Measurements from ENCODE around the gene RAB17.

RAB17 gene

DNA sequence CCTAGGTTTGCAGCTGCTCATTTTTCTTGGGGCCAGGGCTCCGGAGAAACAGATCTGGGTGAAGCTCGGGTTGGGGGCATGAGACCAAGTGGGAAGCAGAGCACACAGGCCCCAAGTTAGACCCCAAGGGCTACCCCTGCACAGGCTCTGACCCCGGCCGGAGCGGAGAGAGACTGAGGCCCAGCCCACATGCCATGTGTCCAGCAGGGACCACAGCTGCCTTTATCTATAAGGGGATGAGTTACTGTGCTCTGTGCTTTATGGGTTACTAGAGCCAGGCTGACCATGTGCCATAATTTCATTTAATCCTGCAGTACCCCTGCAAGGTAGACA lies 54.5 kb downstream of the RAB17 start:
- Histone ChIP-seq H3K4me3 (replicated peaks; ENCODE audit: low read depth, low read length) (no peak overlapping the region), H3K36me3 (ENCODE audit: control insufficient read depth, insufficient read depth, low read length) (no peaks in the 10 kb centered on the region), H3K27me3 (replicated peaks; ENCODE audit: control insufficient read depth, insufficient read depth, low read length) (no peaks in the 10 kb centered on the region)
- TF ChIP-seq, protein P1, sequence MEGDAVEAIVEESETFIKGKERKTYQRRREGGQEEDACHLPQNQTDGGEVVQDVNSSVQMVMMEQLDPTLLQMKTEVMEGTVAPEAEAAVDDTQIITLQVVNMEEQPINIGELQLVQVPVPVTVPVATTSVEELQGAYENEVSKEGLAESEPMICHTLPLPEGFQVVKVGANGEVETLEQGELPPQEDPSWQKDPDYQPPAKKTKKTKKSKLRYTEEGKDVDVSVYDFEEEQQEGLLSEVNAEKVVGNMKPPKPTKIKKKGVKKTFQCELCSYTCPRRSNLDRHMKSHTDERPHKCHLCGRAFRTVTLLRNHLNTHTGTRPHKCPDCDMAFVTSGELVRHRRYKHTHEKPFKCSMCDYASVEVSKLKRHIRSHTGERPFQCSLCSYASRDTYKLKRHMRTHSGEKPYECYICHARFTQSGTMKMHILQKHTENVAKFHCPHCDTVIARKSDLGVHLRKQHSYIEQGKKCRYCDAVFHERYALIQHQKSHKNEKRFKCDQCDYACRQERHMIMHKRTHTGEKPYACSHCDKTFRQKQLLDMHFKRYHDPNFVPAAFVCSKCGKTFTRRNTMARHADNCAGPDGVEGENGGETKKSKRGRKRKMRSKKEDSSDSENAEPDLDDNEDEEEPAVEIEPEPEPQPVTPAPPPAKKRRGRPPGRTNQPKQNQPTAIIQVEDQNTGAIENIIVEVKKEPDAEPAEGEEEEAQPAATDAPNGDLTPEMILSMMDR (IDR thresholded peaks at IDR 0.05; ENCODE audit: insufficient read depth, low read length, poor library complexity, severe bottlenecking) = no peak
- DNase-seq (ENCODE audit: extremely low read depth, insufficient read length) = no peak

DNA sequence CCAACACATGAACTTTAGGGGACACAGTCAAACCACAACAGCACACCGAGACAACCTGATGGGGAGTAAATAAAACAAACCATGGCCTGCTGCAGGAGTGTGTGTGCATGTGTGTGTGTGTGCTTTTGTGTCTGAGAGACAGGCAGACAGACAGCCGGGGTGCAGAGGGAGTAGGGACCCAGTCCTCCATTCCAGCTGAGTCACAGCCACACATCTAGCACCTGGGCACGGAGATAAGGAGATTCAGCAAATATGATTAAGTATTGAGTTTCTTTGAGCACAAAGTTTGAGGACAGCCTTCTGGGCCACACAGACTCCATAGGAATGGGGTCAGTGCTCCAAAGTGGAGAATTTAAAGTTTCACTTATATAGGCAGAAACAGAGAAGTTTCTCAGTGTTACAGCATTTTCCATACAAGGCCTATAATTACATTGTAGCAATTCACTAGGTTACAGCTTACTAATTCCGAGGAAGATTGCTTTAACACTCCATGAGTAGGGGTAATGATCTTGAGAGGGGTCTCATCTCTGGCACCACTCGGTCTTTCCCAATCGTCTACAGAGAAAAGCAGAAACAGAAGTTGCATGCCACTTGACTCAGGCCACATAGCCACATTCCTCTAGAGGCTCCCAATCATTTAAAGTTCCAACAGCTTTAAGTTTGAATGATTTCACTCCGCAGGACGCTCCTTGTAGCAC lies 55.0 kb downstream of the RAB17 start:
- Histone ChIP-seq H3K4me3 (replicated peaks; ENCODE audit: low read depth, low read length) (no peak overlapping the region), H3K36me3 (ENCODE audit: control insufficient read depth, insufficient read depth, low read length) (no peaks in the 10 kb centered on the region; the same call in 1 of the 2 replicates), H3K27me3 (replicated peaks; ENCODE audit: control insufficient read depth, insufficient read depth, low read length) (no peaks in the 10 kb centered on the region)
- TF ChIP-seq, protein P1 (IDR thresholded peaks at IDR 0.05; ENCODE audit: insufficient read depth, low read length, poor library complexity, severe bottlenecking) = no peak
- DNase-seq (ENCODE audit: extremely low read depth, insufficient read length) = no peak

DNA sequence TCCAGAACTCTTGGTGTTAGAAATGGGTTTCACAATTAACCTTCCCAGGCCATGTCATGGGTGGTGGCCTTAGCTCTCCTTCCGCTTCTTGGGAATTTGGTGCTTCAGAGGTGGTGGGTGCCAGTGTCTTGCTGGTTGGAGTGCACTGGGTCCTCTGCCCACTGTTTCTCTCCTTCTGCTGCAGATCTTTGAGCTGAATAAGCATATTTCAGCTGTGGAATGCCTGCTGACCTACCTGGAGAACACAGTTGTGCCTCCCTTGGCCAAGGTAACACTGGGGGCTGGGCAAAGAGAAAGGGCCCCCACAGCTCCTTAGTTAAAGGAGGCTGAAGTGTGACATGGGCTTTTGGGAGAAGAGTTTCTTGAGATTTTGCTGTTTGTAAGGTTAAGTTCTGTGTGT lies 56.2 kb downstream of the RAB17 start:
- Histone ChIP-seq H3K27me3 (replicated peaks; ENCODE audit: control insufficient read depth, insufficient read depth, low read length) (no peaks in the 10 kb centered on the region), H3K36me3 (ENCODE audit: control insufficient read depth, insufficient read depth, low read length) (no peaks in the 10 kb centered on the region; the same call in 1 of the 2 replicates)
- no peak for DNase-seq (ENCODE audit: extremely low read depth, insufficient read length)

DNA sequence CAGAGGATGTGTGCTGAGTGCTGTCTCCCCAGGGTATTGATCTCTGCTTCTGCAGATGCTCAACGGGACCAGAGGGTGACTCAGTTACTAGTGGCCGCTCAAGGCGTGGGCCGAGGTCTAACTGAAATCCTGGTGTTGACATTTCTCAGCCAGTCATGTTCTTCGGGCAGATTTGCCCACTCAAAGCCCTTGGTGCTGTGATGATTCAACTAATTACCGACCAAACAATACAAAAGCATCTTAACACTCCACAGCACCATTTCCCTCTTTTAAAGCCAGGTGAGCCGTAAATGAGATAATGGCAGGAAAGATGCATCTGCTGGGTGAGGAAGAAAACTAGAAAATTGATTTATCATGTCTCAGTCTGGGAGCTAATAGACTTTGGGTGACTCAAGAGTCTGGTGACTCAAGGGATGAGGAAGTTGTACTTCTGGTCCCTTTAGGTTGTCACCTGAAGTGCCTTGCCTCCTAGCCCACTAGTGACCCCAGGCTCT lies 56.8 kb downstream of the RAB17 start:
- Histone ChIP-seq H3K27me3 (replicated peaks; ENCODE audit: control insufficient read depth, insufficient read depth, low read length) (no peaks in the 10 kb centered on the region), H3K4me3 (replicated peaks; ENCODE audit: low read depth, low read length) (no peak overlapping the region), H3K36me3 (ENCODE audit: control insufficient read depth, insufficient read depth, low read length) (no peaks in the 10 kb centered on the region; the same call in 1 of the 2 replicates)
- TF ChIP-seq, protein P1 (IDR thresholded peaks at IDR 0.05; ENCODE audit: insufficient read depth, low read length, poor library complexity, severe bottlenecking) = no peak
- DNase-seq (ENCODE audit: extremely low read depth, insufficient read length) = no peak

More for the DNA sequence above, 56.2 kb downstream of the RAB17 start:
- TF ChIP-seq, protein P1 (IDR thresholded peaks at IDR 0.05; ENCODE audit: insufficient read depth, low read length, poor library complexity, severe bottlenecking) = no peak
- H3K4me3 ChIP-seq (replicated peaks; ENCODE audit: low read depth, low read length) = no peak overlapping the region

DNA sequence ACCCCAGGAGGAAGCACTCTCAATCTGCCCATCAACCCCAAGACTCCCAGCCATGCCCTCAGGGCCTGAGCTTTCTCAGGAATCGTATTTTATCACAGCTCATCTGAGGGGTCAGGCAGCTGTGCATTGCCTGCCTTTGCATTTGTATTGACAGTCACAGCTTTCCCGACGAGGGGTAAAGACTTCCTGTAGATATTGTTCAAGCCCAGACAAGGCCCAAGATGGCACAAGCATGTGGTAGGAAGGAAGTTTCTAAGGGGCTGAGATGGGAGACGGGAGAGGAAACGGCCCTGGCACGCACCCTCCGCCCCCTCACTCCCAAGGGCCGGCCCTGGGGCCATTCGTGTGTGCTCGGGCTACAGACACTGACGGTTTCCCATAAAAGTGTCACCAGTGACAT lies 58.4 kb downstream of the RAB17 start:
- Histone ChIP-seq H3K36me3 (ENCODE audit: control insufficient read depth, insufficient read depth, low read length) (no peaks in the 10 kb centered on the region; the same call in 1 of the 2 replicates), H3K27me3 (replicated peaks; ENCODE audit: control insufficient read depth, insufficient read depth, low read length) (no peaks in the 10 kb centered on the region), H3K4me3 (replicated peaks; ENCODE audit: low read depth, low read length) (no peak overlapping the region)
- no peak for DNase-seq (ENCODE audit: extremely low read depth, insufficient read length)
- TF ChIP-seq, protein P1 (IDR thresholded peaks at IDR 0.05; ENCODE audit: insufficient read depth, low read length, poor library complexity, severe bottlenecking) = no peak

Data from GM06990 (cell line).